ENCODE data around the gene COQ8A.
"Not testable (repeated sequence)": the region's sequence is repeated elsewhere in the genome, so short reads cannot be mapped to it uniquely, and the experiment has no call there.

Gene COQ8A

DNA sequence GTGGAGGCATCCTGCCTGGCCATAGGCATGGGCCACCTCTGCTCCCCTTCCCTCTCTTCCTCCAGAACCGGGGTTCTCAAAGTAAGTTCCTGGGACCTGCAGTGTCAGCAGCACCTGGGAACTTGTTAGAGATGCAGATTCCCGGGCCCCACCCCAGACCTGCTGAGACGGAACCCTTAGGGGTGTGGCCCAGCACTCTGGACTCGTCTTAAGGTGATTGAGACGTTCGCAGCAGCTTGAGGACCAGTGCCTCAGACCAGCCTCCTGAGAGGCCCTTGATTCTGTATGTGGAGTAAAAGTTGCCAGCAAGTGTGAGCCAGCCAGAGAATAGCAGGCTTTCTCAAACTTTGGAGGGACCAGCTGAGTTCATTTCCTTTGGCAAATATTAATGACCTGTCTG, 14.2 kb downstream of the COQ8A start:
- H3K27ac ChIP-seq (ENCODE audit: low read depth, low read length) = no peak overlapping the region
- no peaks in the 10 kb centered on the region for H3K9me3 ChIP-seq (ENCODE audit: control insufficient read depth, insufficient read depth, low read length)
- H3K9me2 ChIP-seq (replicated peaks; ENCODE audit: control insufficient read depth, low read length) = no peaks in the 10 kb centered on the region
- no peaks in the 10 kb centered on the region for H3K36me3 ChIP-seq (ENCODE audit: control insufficient read depth, low read length)
- H3K4me1 ChIP-seq (ENCODE audit: control insufficient read depth, low read length) = no peaks in the 10 kb centered on the region
- H3F3A ChIP-seq (ENCODE audit: control insufficient read depth, insufficient read depth) = no peaks in the 10 kb centered on the region
- H3K79me2 ChIP-seq (ENCODE audit: control insufficient read depth, low read length) = peaks cover 27% of the 10 kb centered on the region
- no peak overlapping the region for H3K4me2 ChIP-seq (ENCODE audit: low read length)
- no peaks in the 10 kb centered on the region for H3K27me3 ChIP-seq (ENCODE audit: control insufficient read depth, low read length)
- no peak for TF ChIP-seq EZH2phosphoT487 (IDR thresholded peaks at IDR 0.05; ENCODE audit: borderline replicate concordance, low read length)
- TF ChIP-seq, protein P1, sequence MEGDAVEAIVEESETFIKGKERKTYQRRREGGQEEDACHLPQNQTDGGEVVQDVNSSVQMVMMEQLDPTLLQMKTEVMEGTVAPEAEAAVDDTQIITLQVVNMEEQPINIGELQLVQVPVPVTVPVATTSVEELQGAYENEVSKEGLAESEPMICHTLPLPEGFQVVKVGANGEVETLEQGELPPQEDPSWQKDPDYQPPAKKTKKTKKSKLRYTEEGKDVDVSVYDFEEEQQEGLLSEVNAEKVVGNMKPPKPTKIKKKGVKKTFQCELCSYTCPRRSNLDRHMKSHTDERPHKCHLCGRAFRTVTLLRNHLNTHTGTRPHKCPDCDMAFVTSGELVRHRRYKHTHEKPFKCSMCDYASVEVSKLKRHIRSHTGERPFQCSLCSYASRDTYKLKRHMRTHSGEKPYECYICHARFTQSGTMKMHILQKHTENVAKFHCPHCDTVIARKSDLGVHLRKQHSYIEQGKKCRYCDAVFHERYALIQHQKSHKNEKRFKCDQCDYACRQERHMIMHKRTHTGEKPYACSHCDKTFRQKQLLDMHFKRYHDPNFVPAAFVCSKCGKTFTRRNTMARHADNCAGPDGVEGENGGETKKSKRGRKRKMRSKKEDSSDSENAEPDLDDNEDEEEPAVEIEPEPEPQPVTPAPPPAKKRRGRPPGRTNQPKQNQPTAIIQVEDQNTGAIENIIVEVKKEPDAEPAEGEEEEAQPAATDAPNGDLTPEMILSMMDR (IDR thresholded peaks at IDR 0.05; ENCODE audit: low read depth, low read length, poor library complexity, severe bottlenecking) = no peak
- H4K20me1 ChIP-seq (ENCODE audit: control insufficient read depth, insufficient read depth, low read depth, low read length) = no peaks in the 10 kb centered on the region
- H3K4me3 ChIP-seq (ENCODE audit: low read length) = no peak overlapping the region

DNA sequence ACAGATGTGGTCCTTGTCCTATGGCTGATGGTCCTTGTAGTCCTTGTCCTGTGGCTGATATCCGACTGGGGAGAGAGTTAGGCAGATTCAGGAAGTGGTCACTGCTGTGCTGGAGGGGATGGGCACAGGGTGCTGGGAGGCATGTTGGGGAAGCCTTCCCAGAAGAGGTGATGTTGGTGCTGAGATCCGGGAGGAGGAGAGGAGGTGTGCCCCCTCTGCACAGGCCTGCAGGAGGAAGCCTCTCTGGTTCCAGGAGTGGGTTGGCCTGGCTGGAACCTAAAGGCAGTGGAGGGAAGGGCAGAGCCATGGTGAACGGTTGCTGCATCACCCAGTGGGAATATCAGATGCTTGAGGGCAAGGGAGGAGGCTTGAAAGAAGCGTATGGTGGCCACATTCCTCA, 14.7 kb downstream of the COQ8A start:
- H3K9me3 ChIP-seq (ENCODE audit: control insufficient read depth, insufficient read depth, low read length) = no peaks in the 10 kb centered on the region; the same call in 1 of the 2 replicates
- H3K4me1 ChIP-seq (ENCODE audit: control insufficient read depth, low read length) = no peaks in the 10 kb centered on the region
- no peaks in the 10 kb centered on the region for H3K9me2 ChIP-seq (replicated peaks; ENCODE audit: control insufficient read depth, low read length)
- no peak overlapping the region for H3K4me3 ChIP-seq (ENCODE audit: low read length)
- no peak overlapping the region for H3K27ac ChIP-seq (ENCODE audit: low read depth, low read length)
- TF ChIP-seq EZH2phosphoT487 (IDR thresholded peaks at IDR 0.05; ENCODE audit: borderline replicate concordance, low read length) = no peak
- TF ChIP-seq, protein P1 (IDR thresholded peaks at IDR 0.05; ENCODE audit: low read depth, low read length, poor library complexity, severe bottlenecking) = no peak
- no peaks in the 10 kb centered on the region for H3K36me3 ChIP-seq (ENCODE audit: control insufficient read depth, low read length)
- H3F3A ChIP-seq (ENCODE audit: control insufficient read depth, insufficient read depth) = no peaks in the 10 kb centered on the region
- H3K27me3 ChIP-seq (ENCODE audit: control insufficient read depth, low read length) = no peaks in the 10 kb centered on the region
- H4K20me1 ChIP-seq (ENCODE audit: control insufficient read depth, insufficient read depth, low read depth, low read length) = no peaks in the 10 kb centered on the region
- no peak overlapping the region for H3K4me2 ChIP-seq (ENCODE audit: low read length)
- H3K79me2 ChIP-seq (ENCODE audit: control insufficient read depth, low read length) = peaks cover 31% of the 10 kb centered on the region

DNA sequence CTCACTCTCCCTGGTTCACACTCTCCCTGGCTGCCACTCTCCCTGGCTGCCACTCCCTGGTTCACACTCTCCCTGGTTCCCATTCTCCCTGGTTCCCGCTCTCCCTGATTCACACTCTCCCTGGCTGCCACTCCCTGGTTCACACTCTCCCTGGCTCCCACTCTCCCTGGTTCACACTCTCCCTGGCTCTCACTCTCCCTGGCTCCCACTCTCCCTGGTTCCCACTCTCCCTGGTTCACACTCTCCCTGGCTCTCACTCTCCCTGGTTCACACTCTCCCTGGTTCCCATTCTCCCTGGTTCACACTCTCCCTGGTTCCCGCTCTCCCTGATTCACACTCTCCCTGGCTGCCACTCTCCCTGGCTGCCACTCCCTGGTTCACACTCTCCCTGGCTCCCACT, 15.8 kb downstream of the COQ8A start:
- not testable (repeated sequence) for H3K4me1 ChIP-seq (ENCODE audit: control insufficient read depth, low read length); H4K20me1 ChIP-seq (ENCODE audit: control insufficient read depth, insufficient read depth, low read depth, low read length); H3K9me2 ChIP-seq (replicated peaks; ENCODE audit: control insufficient read depth, low read length); H3K27me3 ChIP-seq (ENCODE audit: control insufficient read depth, low read length); H3F3A ChIP-seq (ENCODE audit: control insufficient read depth, insufficient read depth); H3K4me3 ChIP-seq (ENCODE audit: low read length); H3K9me3 ChIP-seq (ENCODE audit: control insufficient read depth, insufficient read depth, low read length); H3K27ac ChIP-seq (ENCODE audit: low read depth, low read length); H3K4me2 ChIP-seq (ENCODE audit: low read length); H3K36me3 ChIP-seq (ENCODE audit: control insufficient read depth, low read length)
- H3K79me2 ChIP-seq (ENCODE audit: control insufficient read depth, low read length) = peaks cover 42% of the 10 kb centered on the region

DNA sequence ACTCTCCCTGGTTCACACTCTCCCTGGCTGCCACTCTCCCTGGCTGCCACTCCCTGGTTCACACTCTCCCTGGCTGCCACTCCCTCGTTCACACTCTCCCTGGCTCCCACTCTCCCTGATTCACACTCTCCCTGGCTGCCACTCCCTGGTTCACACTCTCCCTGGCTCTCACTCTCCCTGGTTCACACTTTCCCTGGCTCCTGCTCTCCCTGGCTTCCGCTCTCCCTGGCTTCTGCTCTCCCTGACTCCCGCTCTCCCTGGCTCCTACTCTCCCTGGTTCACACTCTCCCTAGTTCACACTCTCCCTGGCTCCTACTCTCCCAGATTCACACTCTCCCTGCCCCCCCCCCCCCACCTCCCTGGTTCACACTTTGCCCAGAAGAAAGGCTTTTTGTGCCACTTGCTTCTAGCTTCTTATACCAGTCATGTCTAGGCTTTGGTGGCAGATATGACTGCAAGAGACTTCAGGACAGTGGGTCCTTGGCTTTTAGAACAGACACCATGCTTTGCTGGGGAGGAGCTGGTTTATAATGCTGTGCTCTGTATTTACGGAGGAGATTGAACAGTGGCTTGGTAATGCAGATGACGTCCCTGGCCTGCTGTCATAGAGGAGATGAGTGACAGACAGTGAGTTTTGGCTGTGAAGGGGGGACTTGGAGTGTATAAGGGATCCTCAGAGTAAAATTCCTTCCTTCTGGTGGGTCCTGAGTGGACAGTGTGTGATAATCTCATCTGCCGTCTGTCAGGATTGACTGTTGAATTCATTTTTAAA, 17.0 kb downstream of the COQ8A start:
- H3K4me2 ChIP-seq (ENCODE audit: low read length) = no peak overlapping the region
- H3F3A ChIP-seq (ENCODE audit: control insufficient read depth, insufficient read depth) = no peaks in the 10 kb centered on the region
- no peaks in the 10 kb centered on the region for H3K4me1 ChIP-seq (ENCODE audit: control insufficient read depth, low read length)
- no peak for TF ChIP-seq EZH2phosphoT487 (IDR thresholded peaks at IDR 0.05; ENCODE audit: borderline replicate concordance, low read length)
- TF ChIP-seq, protein P1 (IDR thresholded peaks at IDR 0.05; ENCODE audit: low read depth, low read length, poor library complexity, severe bottlenecking) = no peak
- H3K9me2 ChIP-seq (replicated peaks; ENCODE audit: control insufficient read depth, low read length) = no peaks in the 10 kb centered on the region
- H3K9me3 ChIP-seq (ENCODE audit: control insufficient read depth, insufficient read depth, low read length) = no peaks in the 10 kb centered on the region; the same call in 1 of the 2 replicates
- no peak overlapping the region for H3K27ac ChIP-seq (ENCODE audit: low read depth, low read length)
- H3K4me3 ChIP-seq (ENCODE audit: low read length) = no peak overlapping the region
- no peaks in the 10 kb centered on the region for H3K27me3 ChIP-seq (ENCODE audit: control insufficient read depth, low read length)
- H4K20me1 ChIP-seq (ENCODE audit: control insufficient read depth, insufficient read depth, low read depth, low read length) = no peaks in the 10 kb centered on the region
- H3K79me2 ChIP-seq (ENCODE audit: control insufficient read depth, low read length) = peaks cover 41% of the 10 kb centered on the region
- H3K36me3 ChIP-seq (ENCODE audit: control insufficient read depth, low read length) = no peaks in the 10 kb centered on the region

Measured in DOHH2 (cell line).